Forelimb muscle (tissue), 1 donor: ENCODE data around the gene HABP2. TPM values are rescaled to one million over a fixed set of nuclear protein-coding genes. Genes with fewer than 3 reads are reported as not detected.

ENCODE experiments used
- DNase-seq: peaks from one replicate; pipeline ENCODE4 v3.0.0-alpha.2; 2013; ENCODE audit warnings: low read depth
- polyA plus RNA-seq: library from polyadenylated mRNA; unstranded; fragments of 120-200 nt; gene quantifications from one replicate; pipeline ENCODE4 v1.2.1, GENCODE V29; 2013; ENCODE audit not compliant: insufficient read length

HABP2 gene
- polyA plus RNA-seq, 1 donor, result 0.19 TPM

- no peak for DNase-seq
Observed at GRCh38 chr10:113628607-113629153, 75.8 kb downstream of the HABP2 start.

GRCh38 chr10:113630929-113631533 is 78.2 kb downstream of the HABP2 start:
- no peak for DNase-seq

DNA sequence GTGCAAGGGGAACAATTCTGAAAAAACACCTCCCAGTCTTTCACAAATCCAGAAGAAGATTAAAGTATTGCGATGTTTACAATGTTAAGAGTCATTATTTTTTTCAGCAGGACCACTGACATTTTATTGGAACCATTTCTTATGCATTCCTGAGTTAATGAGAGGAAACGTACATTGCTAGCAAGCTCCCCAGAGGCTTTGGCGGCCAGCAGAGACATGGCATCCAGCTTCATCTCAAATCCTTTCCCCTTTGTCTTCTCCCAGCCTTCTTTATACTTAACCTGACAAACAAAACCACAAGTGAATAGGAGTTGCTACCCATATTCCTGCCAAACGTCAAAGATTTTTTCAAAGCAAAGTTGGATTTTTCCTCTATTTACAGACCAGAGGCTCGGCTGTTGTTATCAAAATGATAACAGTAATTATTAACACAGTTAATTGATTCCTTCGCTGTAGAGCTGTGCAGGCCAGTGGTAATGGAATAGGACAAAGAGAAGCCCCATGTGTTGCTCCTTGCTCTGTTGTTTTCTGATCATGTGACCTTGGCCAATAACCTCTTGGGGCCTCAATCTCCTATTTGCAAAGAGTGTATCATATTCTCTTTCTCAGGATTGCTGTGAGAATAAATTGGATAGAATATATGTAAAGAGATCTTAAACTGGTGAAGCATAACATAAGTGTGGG is 79.0 kb downstream of the HABP2 start:
- no peak for DNase-seq

Other genes starting within 250 kb of the HABP2 start
- gene NRAP, start 111.0 kb downstream of the HABP2 start, polyA plus RNA-seq, result 31.5 TPM
- 14.0 TPM for gene CASP7, start 126.9 kb downstream of the HABP2 start, polyA plus RNA-seq
- 0.05 TPM for gene PLEKHS1, start 198.6 kb downstream of the HABP2 start, polyA plus RNA-seq